ENCODE results near the gene CDH20. TPM values are rescaled to one million over a fixed set of nuclear protein-coding genes. Genes with fewer than 3 reads are reported as not detected.
A peak's percentile ranks its signal among the peaks of the same experiment; 100 is the strongest.
"Not testable (repeated sequence)": the region's sequence is repeated elsewhere in the genome, so short reads cannot be mapped to it uniquely, and the experiment has no call there.

The CDH20 gene
- total RNA-seq, 2 experiments from 2014 or later = not detected

DNA sequence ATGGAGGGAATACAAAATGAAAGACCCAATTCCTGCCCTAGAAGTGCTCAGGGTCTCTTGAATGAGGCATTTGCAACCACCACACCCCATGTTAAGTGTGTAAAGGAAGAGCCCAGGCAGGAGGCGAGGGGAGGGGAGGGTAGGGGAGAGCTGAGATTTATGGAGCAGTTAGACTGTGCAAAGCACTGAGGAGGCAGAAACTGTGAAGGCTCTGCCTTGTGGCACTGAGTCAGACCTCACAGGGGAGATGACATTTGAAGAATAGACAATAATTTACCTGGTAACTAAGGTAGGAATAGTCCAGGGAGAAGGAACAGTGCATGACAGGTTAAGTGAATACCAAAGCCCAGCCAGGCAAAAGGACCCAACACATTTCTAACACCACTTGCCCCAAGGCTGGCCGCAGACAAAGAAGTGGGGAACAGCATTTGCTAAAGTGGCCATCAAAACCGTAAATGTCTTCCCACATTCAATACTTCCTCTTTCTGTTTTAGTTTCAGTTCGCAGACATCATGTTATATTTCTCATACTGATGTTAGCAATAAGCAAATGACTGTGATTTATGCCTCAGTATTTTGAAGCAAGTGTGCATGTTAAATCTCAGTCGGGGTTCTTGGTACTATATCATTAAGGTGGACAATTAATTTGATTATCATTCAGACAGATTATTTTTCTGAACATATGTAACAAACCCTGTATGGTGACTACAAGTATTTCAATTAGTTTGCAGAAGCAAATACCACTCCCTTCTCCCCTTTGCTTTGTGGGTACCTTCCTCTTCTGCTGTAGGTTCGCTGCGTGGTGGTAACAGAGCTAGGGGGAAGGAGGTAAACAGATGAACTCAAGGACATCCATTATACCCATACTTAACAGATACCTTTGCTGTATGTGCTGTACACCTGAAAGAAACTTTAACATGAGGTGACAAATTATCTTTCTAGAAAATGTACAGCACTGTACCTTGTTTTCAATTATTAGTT, 27.5 kb downstream of the CDH20 start:
- H3K4me1 Mint-ChIP-seq (ENCODE audit: low read depth) = no peaks in the 10 kb centered on the region
- CTCF ChIA-PET = no interaction called here
- no peaks in the 10 kb centered on the region for H3K27me3 Mint-ChIP-seq (ENCODE audit: low read depth)
- H3K9me3 Mint-ChIP-seq = peaks cover 2% of the 10 kb centered on the region
- H3K4me3 Mint-ChIP-seq = no peak overlapping the region
- intact Hi-C loops (cut with micrococcal nuclease) = no loop called here
- no peak for DNase-seq
- no peaks in the 10 kb centered on the region for H3K36me3 Mint-ChIP-seq (ENCODE audit: low read depth)
- H3K27ac Mint-ChIP-seq = no peak overlapping the region

DNA sequence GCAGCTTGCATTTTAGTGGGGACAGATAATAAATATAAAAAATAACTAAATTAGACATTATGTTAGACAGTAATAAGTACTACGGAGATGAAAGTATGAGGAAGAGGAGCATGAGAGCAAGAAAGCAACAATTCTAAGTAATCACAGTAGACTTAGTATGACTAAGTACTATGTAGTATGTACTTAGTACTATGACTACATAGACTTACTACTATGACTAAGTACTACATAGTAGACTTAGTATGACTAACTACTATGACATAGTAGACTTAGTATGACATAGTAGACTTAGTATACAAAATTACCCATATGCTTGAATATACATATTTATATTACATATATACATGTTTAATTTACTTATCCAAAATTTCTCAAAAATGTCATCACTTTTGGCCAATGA, 29.3 kb downstream of the CDH20 start:
- Mint-ChIP-seq H3K27ac (no peak overlapping the region), H3K27me3 (ENCODE audit: low read depth) (no peaks in the 10 kb centered on the region), H3K9me3 (peaks cover 2% of the 10 kb centered on the region), H3K36me3 (ENCODE audit: low read depth) (no peaks in the 10 kb centered on the region), H3K4me1 (ENCODE audit: low read depth) (no peaks in the 10 kb centered on the region), H3K4me3 (no peak overlapping the region)
- intact Hi-C loops (cut with micrococcal nuclease) = no loop called here
- CTCF ChIA-PET = no interaction called here
- DNase-seq = no peak

DNA sequence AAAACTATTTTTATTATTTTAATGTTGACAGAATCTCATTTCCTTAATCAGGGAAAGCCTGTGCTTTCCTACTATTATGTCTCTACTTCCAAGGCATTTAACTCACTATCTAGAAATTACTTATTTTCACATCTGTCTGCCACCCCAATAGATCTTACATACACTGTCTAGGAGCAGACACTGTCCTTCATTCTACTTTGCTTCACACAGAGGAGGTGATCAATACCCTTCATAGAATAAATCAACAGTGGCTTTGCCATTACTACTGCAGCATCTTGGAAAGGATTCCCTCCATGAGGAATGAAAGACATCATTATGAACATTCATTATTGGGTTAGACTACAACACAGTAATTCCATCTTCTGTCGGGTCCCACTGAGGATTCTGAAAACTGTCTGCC, 31.7 kb downstream of the CDH20 start:
- DNase-seq = no peak
- Mint-ChIP-seq H3K9me3 (peaks cover 2% of the 10 kb centered on the region), H3K4me3 (no peak overlapping the region), H3K36me3 (ENCODE audit: low read depth) (no peaks in the 10 kb centered on the region), H3K4me1 (ENCODE audit: low read depth) (no peaks in the 10 kb centered on the region), H3K27me3 (ENCODE audit: low read depth) (peaks cover 4% of the 10 kb centered on the region), H3K27ac (no peak overlapping the region)
- CTCF ChIA-PET = no interaction called here
- intact Hi-C loops (cut with micrococcal nuclease) = no loop called here

DNA sequence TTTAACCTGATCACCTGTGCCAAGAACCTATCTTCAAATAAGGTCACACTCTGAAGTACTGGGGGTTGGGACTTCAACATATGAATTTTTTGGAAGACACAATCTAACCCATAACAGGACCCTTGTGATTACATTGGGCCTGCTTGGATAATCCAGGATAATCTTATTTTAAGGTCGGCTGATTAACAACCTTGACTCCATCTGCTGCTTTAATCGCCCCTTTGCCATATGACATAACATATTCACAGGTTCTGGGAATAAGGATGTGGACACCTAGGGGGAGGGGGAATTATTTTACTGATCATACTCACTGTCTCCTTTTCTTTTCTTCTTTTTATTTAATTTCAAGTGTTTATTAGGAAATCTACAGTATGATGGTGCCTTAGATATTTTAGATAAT, 34.8 kb downstream of the CDH20 start:
- no peak overlapping the region for H3K4me3 Mint-ChIP-seq
- intact Hi-C loops (cut with micrococcal nuclease) = no loop called here
- H3K27me3 Mint-ChIP-seq (ENCODE audit: low read depth) = peaks cover 4% of the 10 kb centered on the region
- no peak for DNase-seq
- H3K9me3 Mint-ChIP-seq = peaks cover 2% of the 10 kb centered on the region
- CTCF ChIA-PET = no interaction called here
- H3K4me1 Mint-ChIP-seq (ENCODE audit: low read depth) = no peaks in the 10 kb centered on the region
- no peak overlapping the region for H3K27ac Mint-ChIP-seq
- H3K36me3 Mint-ChIP-seq (ENCODE audit: low read depth) = no peaks in the 10 kb centered on the region

DNA sequence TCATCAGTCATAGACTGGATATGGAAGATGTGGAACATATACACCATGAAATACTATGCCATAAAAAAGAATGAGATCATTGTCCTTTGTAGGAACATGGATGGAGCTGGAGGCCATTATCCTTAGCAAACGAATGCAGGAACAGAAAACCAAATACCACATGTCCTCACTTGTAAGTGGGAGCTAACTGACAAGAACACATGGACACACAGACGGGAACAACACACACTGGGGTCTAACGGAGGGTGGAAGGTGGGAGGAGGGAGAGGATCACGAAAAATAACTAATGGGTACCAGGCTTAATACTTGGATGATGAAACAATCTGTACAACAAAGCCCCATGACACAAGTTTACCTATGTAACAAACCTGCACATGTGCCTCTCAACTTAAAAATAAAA, 36.4 kb downstream of the CDH20 start:
- H3K36me3 Mint-ChIP-seq (ENCODE audit: low read depth); DNase-seq; CTCF ChIA-PET; intact Hi-C loops (cut with micrococcal nuclease); H3K4me3 Mint-ChIP-seq; H3K9me3 Mint-ChIP-seq; H3K27me3 Mint-ChIP-seq (ENCODE audit: low read depth); H3K27ac Mint-ChIP-seq; H3K4me1 Mint-ChIP-seq (ENCODE audit: low read depth): not testable (repeated sequence)

DNA sequence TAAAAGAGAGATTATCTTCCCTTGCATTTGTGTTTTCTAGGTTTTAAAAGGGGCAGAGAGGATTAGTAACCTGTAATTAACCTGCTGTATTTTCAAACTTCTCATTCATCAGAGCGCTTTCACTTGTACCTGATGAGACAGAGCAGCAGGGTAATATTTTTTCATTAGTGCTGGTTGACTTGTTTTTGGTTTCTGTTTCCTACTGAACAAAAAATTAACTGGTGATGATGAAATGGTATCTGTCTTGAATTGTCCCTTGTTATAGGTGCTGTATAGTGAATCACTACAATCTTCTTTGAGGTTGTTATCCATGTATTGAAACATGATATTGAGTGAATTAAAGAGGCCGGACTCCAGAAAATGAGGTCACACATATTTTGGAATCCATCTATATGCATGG, 37.9 kb downstream of the CDH20 start:
- Mint-ChIP-seq H3K4me1 (ENCODE audit: low read depth) (no peaks in the 10 kb centered on the region), H3K27me3 (ENCODE audit: low read depth) (peaks cover 6% of the 10 kb centered on the region)

DNA sequence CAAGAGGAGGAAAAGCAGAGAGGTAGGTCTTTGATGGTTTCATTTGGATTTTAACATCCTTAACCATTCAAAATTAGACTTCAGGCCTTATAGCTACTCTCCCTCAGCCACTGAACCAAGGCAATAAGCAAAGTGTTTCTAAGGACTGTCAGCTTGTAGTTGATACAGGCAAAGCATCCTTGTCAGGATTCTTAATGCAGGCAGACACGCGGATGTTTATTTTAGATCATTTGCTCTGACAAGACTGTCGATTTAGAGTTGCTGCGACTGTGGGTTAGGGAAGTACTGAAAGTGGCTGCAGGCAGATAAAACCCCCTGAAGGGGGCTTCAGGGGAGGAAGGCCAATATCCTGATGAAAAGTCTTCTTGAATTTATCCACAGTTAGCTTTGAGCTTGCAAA, 46.6 kb downstream of the CDH20 start:
- no peaks in the 10 kb centered on the region for H3K4me1 Mint-ChIP-seq (ENCODE audit: low read depth)
- H3K36me3 Mint-ChIP-seq (ENCODE audit: low read depth) = no peaks in the 10 kb centered on the region
- no peak for DNase-seq
- CTCF ChIA-PET = no interaction called here
- H3K9me3 Mint-ChIP-seq = no peaks in the 10 kb centered on the region
- no peak overlapping the region for H3K4me3 Mint-ChIP-seq
- H3K27me3 Mint-ChIP-seq (ENCODE audit: low read depth) = peaks cover 2% of the 10 kb centered on the region
- H3K27ac Mint-ChIP-seq = no peak overlapping the region
- intact Hi-C loops (cut with micrococcal nuclease) = no loop called here

More for the DNA sequence above, 37.9 kb downstream of the CDH20 start:
- Mint-ChIP-seq H3K4me3 (no peak overlapping the region), H3K27ac (no peak overlapping the region), H3K36me3 (ENCODE audit: low read depth) (no peaks in the 10 kb centered on the region), H3K9me3 (no peaks in the 10 kb centered on the region)
- intact Hi-C loops (cut with micrococcal nuclease) = no loop called here
- DNase-seq = no peak
- CTCF ChIA-PET = no interaction called here

DNA sequence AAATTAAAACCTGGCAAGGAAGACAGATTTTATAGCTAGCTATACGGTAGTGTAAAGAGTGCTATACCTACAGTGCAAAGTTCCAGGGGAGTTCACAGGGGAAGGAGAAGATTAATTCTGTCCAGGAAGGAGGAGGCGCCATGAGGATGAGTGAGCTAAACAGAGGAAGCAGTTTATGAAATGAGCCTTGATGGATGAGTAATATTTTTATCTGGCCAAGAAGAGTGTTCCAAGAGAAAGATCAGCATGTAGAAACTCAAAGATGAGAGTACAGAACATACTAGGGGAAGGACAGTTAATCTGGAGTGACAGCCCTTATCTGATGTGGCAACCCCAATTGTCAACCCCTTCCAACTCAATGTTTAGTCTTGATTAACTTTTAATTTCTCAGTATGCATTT, 54.8 kb downstream of the CDH20 start:
- Mint-ChIP-seq H3K27ac (no peak overlapping the region), H3K27me3 (ENCODE audit: low read depth) (peaks cover 3% of the 10 kb centered on the region), H3K9me3 (no peaks in the 10 kb centered on the region), H3K36me3 (ENCODE audit: low read depth) (no peaks in the 10 kb centered on the region), H3K4me3 (no peak overlapping the region), H3K4me1 (ENCODE audit: low read depth) (no peaks in the 10 kb centered on the region)
- CTCF ChIA-PET = no interaction called here
- DNase-seq = no peak
- intact Hi-C loops (cut with micrococcal nuclease) = no loop called here

DNA sequence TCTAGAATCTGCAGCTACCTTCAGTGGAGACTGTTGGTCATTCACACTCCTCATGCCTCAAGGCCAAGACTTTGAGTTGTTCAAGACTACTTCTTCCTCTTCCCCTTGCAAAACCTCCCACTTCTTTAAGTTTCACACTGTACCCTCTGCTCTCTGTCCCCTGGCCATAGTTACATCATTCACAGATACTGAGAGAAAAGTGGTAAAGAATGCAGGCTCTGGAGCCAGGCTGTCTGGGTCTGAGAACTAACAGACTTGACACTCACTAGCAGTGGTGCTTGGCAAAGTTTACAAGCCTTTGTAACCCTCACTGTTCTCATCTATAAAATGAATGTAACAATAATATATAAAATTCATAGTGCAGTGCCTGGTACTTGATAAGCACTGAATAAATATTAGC, 61.8 kb downstream of the CDH20 start:
- no peaks in the 10 kb centered on the region for H3K36me3 Mint-ChIP-seq (ENCODE audit: low read depth)
- no peaks in the 10 kb centered on the region for H3K9me3 Mint-ChIP-seq
- no peak overlapping the region for H3K4me3 Mint-ChIP-seq
- no peak overlapping the region for H3K27ac Mint-ChIP-seq
- CTCF ChIA-PET = no interaction called here
- H3K27me3 Mint-ChIP-seq (ENCODE audit: low read depth) = peaks cover under 1% of the 10 kb centered on the region
- no peak for DNase-seq
- no peaks in the 10 kb centered on the region for H3K4me1 Mint-ChIP-seq (ENCODE audit: low read depth)
- intact Hi-C loops (cut with micrococcal nuclease) = no loop called here

DNA sequence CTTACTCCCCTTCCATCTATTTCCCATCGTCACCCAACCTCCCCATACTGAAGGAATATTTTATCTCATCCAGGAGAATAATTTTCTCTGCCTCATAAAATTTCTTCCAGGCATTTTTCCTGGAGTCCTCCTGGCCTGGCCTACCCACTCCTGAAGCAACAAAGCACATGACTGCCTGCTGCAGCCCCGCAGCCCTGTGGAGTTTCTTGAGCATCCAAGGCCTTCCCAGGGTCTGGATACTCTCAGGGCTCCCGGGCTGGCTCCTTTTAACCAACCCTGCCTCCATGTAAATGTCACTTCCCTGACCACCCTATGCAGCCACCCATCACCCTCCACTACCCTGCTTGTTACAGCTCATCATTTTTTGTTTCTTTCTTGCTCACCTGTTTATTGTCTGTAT, 64.0 kb downstream of the CDH20 start:
- intact Hi-C loops (cut with micrococcal nuclease) = no loop called here
- Mint-ChIP-seq H3K36me3 (ENCODE audit: low read depth) (no peaks in the 10 kb centered on the region), H3K4me3 (no peak overlapping the region), H3K9me3 (no peaks in the 10 kb centered on the region), H3K27me3 (ENCODE audit: low read depth) (peaks cover 6% of the 10 kb centered on the region), H3K4me1 (ENCODE audit: low read depth) (no peaks in the 10 kb centered on the region), H3K27ac (no peak overlapping the region)
- no peak for DNase-seq
- CTCF ChIA-PET = no interaction called here

DNA sequence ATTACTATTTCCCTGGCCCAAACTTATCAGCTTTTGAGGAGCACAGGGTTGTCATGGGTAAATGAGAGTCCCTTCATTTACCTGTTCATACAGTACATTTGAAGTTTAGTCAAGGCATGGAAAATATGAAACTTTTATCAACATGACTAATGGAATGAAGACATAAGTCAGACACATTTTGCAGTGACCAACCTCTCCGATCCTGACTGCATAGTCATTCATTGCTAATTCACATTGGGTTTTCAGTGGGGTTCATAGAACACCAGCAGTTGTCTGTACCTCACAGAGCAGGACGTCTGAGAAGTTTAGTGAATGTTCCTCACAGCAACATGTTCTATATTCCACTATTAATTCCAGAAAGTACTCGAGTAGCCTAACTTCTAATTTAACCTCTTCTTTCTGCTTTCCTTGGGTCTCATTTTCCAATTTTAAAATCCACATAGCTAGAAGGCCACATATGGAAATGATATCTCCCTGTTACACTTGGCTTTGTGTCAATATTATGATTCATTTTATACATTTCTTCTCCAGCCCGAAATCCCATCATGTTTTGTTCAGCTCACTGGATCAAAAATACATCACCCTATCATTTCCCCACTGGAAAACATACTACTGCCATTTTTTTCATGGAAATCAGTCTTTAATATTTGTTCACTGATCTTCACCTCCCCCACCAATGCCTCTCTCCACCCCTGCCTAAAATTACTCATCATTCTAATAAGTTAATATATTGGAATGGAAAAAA, 65.9 kb downstream of the CDH20 start:
- no peak for DNase-seq
- Mint-ChIP-seq H3K9me3 (no peaks in the 10 kb centered on the region), H3K27me3 (ENCODE audit: low read depth) (peaks cover 6% of the 10 kb centered on the region), H3K27ac (peak overlapping the region; percentile 15), H3K4me3 (no peak overlapping the region), H3K36me3 (ENCODE audit: low read depth) (no peaks in the 10 kb centered on the region), H3K4me1 (ENCODE audit: low read depth) (no peaks in the 10 kb centered on the region)
- CTCF ChIA-PET = no interaction called here
- intact Hi-C loops (cut with micrococcal nuclease) = no loop called here

DNA sequence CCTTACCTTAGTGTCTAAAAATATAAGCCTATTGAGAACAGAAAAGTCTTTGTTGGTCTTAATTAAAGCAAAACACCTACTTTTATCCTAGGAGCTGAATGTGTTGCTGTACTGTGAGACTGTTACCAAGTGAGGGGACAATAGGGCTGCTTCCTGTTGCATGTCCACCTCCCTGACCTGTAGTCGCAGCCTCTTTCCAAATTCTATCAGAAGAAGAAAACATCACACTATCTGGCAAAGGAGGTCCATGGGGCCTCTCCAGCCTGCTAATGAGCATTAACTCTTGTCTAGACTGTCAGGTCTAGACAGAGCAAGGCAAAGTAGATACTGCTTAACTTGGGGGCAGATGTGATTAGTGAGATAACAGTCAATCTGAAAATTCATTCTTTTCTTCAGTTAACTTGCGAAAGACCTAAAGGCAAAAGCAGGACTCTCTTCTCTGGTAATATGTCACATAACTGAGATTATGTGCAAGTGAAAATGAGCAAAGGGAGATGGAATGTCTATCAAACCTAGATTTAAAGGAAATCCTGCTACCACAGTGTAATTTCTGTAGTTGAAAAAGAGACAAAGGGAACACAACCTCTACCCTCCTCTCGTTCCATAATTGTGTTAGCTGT, 66.9 kb downstream of the CDH20 start:
- CTCF ChIA-PET = no interaction called here
- H3K27me3 Mint-ChIP-seq (ENCODE audit: low read depth) = peaks cover 6% of the 10 kb centered on the region
- H3K9me3 Mint-ChIP-seq = no peaks in the 10 kb centered on the region
- DNase-seq = no peak
- intact Hi-C loops (cut with micrococcal nuclease) = no loop called here
- H3K4me3 Mint-ChIP-seq = no peak overlapping the region
- H3K36me3 Mint-ChIP-seq (ENCODE audit: low read depth) = no peaks in the 10 kb centered on the region
- H3K27ac Mint-ChIP-seq = no peak overlapping the region
- H3K4me1 Mint-ChIP-seq (ENCODE audit: low read depth) = no peaks in the 10 kb centered on the region

Measured in activated naive CD4-positive, alpha-beta T cell treated with anti-CD3 and anti-CD28 coated beads for 36 hours (primary cell).